HG03196 (cell line): ENCODE data around the gene B4GALNT3.

ENCODE experiments used
- ATAC-seq: cut with Tn5 transposase; IDR thresholded peaks from one replicate; pipeline ENCODE4 v1.9.1; 2021; ENCODE audit not compliant: unreplicated experiment

B4GALNT3 gene

DNA sequence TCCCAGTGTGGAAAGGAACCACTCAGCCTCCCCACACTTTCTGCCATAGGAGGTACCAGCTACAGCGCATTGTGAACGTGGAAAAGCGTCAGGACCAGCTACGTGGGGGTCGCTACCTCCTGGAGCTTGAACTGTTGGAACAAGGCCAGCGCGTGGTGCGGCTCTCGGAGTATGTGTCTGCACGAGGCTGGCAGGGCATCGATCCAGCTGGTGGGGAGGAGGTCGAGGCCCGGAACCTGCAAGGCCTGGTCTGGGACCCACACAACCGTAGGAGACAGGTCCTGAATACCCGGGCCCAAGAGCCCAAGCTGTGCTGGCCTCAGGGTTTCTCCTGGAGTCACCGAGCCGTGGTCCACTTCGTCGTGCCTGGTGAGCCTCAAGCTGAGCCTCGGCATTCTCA is 96.8 kb downstream of the B4GALNT3 start:
- ATAC-seq, result no peak

DNA sequence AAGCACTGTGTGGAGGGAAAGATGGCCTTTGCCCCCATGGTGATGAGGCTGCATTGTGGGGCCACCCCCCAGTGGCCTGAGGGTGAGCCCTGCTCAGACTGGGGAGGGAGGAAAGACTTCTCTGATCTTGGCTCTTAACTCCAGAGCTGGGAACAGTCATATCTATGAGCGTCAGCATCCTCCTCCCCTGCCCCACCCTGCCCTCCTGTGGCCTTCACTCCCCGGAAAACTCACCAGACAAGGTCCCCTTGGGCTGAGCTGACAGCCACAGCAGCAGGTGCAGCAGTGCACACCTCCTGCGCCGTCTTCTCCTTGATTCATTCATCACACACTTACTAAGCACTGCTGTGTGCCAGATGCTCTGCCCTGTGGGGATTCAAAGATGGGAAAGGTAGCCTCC is 98.8 kb downstream of the B4GALNT3 start:
- no peak for ATAC-seq

DNA sequence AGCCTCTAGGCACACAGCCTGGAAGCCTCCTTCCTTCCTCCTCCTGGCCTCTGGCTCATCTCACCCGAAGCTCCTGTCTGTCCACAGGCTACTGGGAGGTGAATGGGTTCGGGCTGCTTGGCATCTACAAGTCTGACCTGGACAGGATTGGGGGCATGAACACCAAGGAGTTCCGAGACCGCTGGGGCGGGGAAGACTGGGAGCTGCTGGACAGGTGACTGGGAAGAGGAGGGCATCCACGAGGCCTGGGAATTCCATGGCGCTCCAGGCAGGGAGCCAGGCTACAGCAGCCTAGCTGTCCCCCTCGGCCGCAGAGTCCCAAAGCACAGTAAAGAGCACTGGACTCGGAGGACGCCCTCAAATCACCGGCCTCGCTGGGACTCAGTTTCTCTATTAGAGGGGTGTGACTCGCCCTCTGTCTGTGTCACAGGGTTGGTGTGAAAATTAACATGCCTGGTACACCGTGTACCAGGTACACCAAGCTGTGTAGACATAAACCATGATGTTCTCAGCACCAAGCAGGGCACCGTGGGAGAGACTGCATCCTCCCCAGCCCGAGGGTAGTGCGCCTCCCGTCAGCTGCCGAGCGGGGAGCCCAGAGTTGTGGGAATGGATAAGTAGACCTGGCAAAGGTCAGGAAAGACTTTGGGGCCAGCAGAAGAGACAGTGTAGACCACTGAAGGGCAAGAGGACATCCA is 99.6 kb downstream of the B4GALNT3 start:
- no peak for ATAC-seq

DNA sequence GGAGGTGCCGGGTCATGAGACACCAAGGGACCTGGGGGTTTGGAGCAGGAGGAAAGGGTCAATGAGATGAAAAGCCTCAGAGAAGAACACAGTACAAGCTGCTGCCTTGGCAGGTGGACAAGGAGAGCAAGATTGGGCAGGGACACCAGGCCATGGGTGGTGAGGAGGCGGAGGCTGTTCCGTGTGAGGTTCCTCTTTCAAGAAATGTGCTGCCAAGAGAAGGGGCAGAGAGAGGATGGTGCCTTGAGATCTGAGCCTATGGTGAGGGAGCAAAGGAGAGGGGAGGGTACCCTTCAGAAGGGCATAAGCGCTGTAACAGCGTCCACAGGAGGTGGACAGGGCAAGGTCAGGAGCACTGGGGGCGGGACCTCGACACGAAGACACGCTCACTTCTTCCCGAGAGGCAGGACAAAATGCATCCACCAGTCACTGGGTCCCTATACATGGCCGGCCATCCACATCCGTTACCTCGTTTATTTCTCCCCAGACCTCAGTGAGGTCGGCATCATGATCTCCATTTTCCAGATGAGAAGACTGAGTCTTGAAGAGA is 100.2 kb downstream of the B4GALNT3 start:
- no peak for ATAC-seq

DNA sequence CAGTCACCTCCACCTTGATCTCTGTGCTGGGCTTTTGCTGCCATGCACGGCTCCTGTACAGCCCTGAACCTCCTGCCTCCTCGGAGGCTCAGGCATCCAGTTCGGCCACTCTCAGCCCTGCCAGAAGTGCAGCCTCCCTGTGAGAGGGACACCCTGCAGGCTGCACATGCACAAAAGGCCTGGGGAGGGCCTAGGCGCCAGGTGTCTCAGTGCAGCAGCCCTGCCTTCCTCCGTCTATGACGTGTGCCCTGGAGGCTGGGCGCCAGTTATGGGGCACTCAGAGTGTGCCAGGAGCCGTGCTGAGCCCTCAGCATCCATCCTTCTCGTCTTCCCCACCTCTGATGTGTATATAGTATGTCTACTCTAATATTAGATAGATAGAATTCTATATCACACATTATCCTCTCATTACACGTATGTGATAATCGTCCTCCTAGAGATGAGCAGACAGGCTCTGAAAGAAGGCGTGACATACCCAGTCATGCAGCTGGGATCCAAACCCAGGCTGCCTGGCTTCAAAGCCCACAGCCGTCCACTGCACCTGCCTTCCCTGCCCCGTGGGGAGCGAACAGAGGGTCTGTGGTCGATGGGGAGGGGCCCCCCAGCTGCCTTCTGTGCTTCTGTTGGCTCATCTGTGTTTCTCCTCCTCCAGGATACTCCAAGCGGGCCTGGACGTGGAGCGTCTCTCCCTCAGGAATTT is 101.1 kb downstream of the B4GALNT3 start:
- ATAC-seq, result no peak

DNA sequence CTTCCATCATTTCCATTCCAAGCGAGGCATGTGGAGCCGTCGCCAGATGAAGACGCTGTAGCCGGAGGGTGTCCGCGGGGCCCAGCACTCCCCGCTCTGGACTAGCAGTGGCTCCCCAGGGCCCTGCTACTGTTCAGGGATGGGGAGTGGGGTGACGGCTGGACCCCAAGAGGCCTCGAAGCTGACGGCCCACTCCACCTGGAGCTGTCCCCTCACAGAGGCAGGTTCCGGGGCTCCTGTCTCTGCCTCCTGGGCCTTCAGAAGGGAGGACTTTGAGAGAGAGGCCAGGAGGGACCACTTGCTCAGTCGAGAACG is 101.6 kb downstream of the B4GALNT3 start:
- ATAC-seq, result no peak

DNA sequence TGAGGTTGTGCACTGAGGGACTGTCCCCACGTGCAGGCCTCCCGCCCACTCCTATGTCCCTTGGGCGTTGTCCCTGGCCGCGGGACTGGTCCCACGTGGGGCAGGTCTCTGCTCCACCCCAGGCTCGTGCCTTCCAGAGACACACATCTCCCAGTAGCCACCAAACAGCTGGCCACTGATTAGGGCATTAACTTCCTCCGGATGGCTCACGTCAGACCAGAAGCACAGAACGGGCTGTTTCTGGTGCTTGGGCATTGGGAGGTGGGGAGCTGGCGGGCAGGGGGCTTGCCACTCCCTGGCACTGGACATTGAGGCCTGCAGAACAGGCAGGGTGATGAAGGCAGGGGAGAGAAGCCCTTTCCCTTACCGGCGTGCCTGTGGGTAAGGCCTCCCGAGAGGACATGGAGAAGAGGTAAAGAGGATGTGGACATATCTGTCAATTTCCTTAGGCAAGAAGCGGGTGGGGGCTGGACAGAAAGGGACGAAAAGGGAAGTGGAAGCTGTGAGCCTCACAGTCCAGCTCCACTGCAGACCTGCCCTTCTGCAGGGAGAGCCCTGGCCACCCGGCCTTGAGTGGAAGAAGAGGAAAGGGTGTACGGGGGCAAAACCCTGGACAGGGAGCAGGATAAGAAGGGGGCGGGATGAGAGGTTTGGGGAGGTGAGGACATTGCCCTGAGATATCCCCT is 102.3 kb downstream of the B4GALNT3 start:
- no peak for ATAC-seq

DNA sequence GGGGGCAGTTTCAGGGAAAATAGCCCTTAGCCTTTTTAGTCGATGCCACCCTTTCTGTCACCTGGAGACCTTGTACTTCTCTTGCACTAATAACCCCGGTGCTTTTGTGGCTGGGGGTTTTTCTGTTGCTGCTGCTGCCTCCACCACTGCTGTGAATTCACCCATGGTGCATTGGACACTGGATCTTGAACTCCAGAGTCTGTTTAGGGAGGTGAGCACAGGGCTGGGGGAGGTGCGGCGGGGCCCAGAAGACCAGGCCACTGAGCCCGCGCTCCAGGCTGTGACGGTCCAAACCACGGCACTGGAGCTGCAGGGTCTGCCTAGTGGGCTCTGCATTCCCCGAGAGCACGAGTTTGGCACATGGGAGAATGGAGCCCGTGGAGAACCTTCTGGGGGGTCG is 102.9 kb downstream of the B4GALNT3 start:
- ATAC-seq, result no peak

DNA sequence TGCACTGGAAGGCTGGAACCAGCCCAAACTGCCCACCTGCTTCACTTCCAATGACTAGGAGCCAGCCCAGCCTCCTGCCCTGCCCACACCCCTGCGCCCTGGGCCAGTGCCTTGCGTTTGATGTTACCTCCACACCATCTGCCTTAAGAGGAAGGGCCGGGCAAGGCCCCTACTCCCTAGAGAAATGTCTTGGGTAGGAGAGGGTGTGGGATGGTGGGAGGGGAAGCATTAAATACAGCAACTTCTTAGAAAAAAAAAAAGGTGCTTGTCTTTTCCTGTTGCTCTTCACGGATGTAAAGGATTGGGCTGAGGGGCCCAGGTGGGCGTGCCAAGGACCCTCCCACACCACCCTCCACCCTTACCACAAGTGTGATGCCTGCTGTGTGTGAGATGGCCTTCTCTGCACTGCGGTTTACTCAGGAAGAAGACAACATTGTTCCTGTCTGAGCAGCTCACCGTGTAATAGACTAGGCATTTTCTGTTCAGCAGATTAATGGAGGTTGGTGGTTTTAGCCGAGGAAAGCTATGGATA is 103.6 kb downstream of the B4GALNT3 start:
- no peak for ATAC-seq

DNA sequence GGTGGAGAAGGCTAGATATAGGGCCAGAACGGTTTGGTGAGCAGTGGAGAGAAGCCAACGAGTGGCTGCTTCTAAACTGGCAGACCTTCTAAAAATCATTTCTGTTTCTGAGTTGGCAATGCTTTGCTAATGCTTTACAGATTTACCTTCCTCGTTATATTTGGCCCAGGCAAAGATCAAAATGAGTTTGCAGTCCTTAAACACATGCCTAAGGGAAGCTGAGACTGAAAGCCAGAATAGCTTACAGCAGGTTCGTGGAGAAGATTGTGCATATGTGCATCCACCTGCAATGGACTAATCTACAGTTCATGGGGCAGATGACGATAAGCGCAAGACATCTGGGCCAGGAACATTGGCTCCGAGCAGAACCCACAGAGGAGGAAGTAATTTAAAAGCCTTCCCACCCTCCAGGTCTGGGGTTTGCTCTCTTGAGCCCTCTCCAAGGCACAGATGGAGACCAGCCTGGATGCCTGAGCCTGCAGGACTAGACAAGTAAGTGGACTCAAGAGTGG is 104.1 kb downstream of the B4GALNT3 start:
- no peak for ATAC-seq

DNA sequence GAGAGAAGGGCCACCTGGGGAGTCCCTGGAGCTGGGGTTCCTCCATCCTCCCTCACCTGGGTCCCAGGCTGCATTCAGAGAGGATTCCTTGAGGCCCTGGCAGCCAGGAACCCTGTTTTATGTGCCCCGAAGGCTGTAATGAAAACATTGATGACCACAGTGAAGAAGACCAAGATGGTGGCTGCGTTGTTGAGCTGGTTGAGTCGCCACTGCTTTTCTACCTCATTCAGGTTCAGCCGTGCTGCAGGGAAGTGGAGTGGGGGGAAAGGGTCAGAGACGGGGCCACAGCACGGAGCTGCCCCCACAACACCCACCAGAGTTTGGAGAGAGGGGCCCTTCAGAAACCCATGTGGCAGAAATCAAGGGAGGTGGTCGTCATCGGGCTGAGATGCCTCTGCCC is 105.4 kb downstream of the B4GALNT3 start:
- no peak for ATAC-seq

DNA sequence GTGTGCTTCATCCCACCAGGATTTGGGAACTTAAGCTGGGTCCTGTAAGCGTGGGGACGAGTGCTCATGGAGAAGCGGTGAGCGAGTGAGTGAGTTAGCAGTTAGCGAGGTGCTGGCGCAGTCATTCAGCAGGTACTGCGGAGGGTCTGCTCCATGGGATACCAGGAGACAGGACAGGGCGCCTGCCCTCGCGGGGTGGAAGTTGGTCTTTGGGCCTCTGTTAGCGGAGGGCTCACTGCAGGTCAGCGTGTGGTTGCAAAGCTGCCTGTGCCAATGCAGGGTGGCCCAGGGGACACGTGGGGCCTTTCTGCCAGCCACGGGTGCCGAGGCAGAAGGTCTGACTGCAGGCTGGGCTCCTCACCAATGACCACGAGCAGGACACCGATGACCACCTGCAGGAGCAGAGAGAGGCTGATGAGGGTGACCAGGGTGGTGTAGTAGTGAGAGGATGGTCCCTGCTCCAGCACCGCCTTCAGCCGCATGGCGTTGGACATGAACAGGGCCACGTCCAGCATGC is 105.9 kb downstream of the B4GALNT3 start:
- no peak for ATAC-seq

DNA sequence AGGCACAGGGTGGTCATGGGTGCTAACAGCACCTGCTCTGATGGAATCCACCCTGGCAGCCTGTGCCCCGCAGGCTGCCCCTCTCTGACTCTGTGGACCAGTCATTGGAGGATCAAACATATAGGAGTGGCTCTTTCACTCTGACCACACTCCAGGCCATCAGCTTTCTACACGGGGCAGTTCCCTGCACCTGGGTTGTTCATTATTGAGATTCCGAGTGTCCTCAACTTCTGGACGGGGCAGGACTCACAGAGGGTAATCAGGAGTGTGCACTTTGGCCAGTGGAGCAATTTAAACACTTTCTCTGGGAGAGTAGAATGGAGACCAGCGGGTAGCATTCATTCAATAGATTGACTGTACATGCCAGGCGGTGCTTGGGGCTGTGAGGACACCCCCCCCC is 108.7 kb downstream of the B4GALNT3 start:
- ATAC-seq, result no peak

DNA sequence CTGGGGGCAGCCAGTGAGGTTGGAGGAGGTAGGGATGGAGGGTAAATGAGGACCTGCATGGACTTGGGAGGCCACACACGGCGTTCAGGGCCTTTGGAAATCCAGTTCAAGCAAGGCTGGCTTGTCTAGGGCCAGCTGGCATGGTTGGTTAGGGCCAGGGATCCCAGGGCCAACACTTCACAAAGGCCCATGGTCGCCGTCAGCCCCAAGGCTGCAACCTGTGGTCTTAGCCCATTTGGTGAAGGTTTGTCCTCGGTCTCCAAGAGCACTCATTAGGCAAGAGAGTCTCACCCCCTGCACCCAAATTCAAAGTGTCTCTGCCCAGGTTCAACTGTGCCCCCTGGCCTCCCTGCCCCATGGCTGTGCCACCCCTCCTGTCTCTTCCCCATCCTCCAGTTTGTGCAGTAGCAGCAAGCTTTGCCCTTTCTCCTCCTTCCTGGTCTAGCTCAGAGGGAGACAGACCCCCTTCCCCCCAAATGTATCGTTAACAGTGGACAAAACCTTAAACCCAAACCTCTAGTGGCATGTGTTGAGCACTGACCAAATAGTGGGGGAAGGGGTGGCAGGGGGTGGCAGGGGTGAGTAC is 109.4 kb downstream of the B4GALNT3 start:
- ATAC-seq, result no peak

DNA sequence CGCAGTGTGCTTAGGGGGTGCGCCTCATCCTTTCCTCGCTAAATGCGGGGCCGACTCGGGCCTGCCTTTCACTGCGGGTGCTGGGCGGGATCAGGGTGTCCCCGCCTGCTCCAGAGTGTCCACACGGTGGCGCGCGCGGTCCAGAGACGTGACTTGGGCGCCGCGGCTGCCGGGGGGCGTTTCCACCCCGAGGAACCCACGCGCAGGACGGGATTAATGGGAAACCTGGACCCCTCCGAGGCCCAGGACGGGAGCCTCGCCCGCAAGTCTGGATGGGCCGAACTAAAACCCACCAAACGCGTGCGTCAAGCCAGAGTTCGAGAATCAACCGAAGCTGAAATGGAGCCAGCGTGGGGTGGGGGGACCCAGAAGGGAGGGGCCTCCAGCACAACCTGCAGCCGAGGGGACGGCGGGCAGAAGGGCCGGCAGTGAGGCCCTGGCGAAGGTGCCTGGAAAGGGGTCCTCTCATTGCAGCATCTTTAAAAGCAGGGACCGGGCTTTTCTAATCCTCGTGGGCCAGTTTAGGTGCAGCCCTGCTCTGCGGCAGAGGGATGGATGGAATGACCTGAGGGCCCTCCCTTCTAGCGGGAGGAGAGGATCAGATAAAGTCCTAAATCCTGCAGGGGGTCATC is 110.2 kb downstream of the B4GALNT3 start:
- no peak for ATAC-seq

DNA sequence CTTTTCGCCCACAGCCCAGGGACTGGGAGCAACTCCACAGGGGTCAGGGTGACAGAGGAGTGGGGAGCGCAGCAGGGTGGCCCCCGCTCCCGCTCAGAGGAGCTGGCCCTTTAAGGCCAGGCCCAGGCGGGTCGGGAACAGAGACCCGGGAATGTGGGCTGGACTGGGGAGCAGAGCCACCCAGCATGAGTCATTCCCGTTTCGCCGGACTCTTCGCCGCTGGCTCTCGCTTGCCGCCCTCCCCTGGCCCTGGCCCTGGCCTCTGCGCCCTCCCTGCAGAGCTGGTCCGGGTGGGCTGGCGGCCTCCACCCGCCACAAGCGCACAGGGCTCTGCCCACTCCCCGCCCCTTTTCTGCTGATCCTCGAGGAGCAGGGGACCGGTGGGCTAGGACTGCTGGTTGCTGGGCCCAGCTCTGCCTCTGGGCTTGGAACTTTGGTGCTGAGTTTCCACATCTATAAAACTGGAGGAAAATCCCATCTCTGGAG is 110.7 kb downstream of the B4GALNT3 start:
- ATAC-seq, result no peak

DNA sequence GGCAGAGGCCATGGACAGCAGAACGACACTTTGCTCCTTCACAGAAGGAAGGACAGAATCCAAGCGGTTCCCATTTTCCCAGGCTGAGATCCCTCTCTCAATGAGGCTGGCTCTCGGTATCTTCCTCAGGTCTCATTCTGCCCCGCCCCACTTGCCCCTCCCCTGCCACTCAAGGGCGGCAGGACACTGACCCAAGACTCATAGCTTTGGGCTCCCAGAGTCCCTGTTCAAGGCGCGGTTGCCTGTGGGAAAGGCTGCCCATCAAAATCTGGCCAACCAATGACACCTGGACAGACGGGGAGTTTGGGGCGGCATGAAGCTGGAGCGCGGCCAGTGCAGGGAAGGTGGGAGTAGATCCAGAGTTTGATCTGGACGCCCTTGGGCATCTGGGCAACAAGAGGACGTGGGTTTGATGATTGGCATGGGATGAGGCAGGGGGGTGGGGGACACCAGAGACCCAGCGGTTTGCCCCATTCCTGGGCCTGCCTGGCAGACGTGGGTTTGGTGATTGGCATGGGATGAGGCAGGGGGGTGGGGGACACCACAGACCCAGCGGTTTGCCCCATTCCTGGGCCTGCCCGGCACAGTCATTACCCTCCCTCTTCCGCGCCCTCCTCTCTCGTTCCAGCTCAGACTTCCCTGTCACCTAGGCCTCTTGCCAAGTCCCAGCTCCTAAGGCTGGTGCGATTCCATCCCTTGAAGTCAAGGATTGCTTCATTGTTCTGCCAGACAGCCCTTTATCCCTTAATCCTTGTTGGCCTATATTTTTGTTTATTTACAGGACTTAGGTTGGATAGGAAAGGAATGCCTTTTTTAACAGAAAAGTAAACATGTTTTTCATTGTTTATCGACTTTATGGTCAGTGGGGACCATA is 111.4 kb downstream of the B4GALNT3 start:
- ATAC-seq, result no peak

DNA sequence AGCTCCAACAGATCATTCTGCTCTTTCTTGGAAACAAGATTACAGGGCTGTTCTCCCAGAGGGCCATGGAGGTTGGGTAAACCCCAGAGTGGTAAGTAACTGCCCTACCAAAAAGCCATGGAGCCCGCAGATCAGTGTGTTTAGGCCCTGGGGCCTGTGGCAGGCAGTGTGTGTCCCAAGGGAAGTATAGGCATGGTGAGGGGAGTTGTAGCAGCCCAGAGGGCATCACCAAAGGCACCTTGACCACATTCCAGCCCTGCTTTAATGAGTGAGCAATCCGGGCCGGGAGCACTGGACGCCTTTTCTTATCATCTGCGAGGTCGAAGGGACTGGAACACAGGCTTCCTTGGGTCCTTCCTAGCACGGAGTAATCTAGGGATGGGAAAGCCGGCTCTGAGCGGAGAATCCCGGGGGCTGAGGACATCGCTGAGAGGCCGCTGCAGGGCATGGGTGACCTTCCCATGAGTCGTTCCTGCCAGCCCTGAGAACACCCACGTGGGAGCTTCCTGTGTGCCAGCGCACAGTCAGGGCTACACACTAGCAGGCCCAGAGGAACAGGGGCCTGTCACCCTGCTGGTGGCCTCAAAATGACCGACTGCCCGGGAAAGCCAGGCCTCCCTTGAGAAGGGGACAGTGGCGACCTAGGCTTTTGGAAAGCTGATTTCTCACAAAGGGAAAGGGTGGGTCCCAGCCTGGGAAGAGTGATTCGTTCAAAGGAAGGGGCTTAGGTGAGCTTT is 112.2 kb downstream of the B4GALNT3 start:
- no peak for ATAC-seq

DNA sequence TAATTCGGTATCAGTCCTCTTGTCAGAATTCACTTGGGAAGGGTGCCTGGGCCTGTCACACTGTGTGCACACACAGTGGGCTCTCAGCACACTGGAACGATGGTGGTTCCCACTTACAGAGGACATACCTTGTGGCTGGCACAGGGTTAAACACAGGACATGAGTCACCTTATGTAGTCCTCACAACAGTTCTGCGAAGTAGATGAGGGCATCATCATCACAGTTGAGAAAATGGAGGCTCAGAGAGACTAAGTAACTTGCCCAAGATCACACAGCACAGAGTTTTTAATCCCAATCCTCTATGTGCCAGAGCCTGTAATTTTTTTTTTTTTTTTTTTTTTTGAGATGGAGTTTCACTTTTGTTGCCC is 112.8 kb downstream of the B4GALNT3 start:
- ATAC-seq, result no peak
